DND-41 (cell line): ENCODE data around the gene TUBB3.

Experiments used
- ATAC-seq: fragments of 200-7000 bp; cut with Tn5 transposase; 3 replicates; pipeline ENCODE4 v1.9.1; 2021; ENCODE audit warnings: low read depth; ENCODE audit not compliant: insufficient read depth
- DNase-seq: peaks from one replicate; pipeline ENCODE4 v3.0.0-alpha.2; 2020
- H2AFZ ChIP-seq: 2 replicates; pipeline ENCODE4 v1.6.0; 2012; ENCODE audit warnings: low read depth, low read length
- H3K27ac ChIP-seq: 2 replicates; pipeline ENCODE4 v1.5.1; 2012; ENCODE audit warnings: low read length, inconsistent platforms
- H3K27me3 ChIP-seq: fragments of 200-600 bp; sonication (generic); 2 replicates; pipeline ENCODE4 v1.6.0; 2012; ENCODE audit warnings: low read length, mild to moderate bottlenecking, inconsistent platforms; ENCODE audit not compliant: insufficient read depth, poor library complexity
- H3K36me3 ChIP-seq: 2 replicates; pipeline ENCODE4 v1.5.1; 2012; ENCODE audit warnings: low read length, inconsistent platforms; ENCODE audit not compliant: insufficient read depth
- H3K4me1 ChIP-seq: 2 replicates; pipeline ENCODE4 v1.5.1; 2012; ENCODE audit warnings: mild to moderate bottlenecking, low read length; ENCODE audit not compliant: insufficient read depth
- H3K4me2 ChIP-seq: 2 replicates; pipeline ENCODE4 v1.6.0; 2012; ENCODE audit warnings: mild to moderate bottlenecking, moderate library complexity, low read length, inconsistent platforms; ENCODE audit not compliant: insufficient read depth
- H3K4me3 ChIP-seq, 2 experiments: fragments of 200-600 bp in 1 of 2; shearing (Covaris generic) in 1 of 2; 2 replicates each; pipeline ENCODE4 v1.5.1; 2012 to 2016; ENCODE audit warnings: inconsistent platforms in 2 of 2, low read length in 2 of 2, mild to moderate bottlenecking in 2 of 2, low read depth in 1 of 2, moderate library complexity in 1 of 2
- H3K79me2 ChIP-seq: 2 replicates; pipeline ENCODE4 v1.6.0; 2012; ENCODE audit warnings: low read length, inconsistent platforms; ENCODE audit not compliant: insufficient read depth
- H3K9ac ChIP-seq: 2 replicates; pipeline ENCODE4 v1.6.0; 2012; ENCODE audit warnings: low read depth, mild to moderate bottlenecking, inconsistent platforms, low read length, moderate library complexity
- H3K9me3 ChIP-seq: 2 replicates; pipeline ENCODE4 v1.5.1; 2012; ENCODE audit warnings: low read length, moderate library complexity, mild to moderate bottlenecking, inconsistent platforms; ENCODE audit not compliant: insufficient read depth, severe bottlenecking
- H4K20me1 ChIP-seq: 2 replicates; pipeline ENCODE4 v1.6.0; 2012; ENCODE audit warnings: low read length; ENCODE audit not compliant: insufficient read depth
- CTCF ChIP-seq: IDR thresholded peaks from 2 replicates; pipeline ENCODE4 v1.5.1; 2012; ENCODE audit warnings: borderline replicate concordance, low read length, moderate library complexity, mild to moderate bottlenecking; ENCODE audit not compliant: poor library complexity, severe bottlenecking; ENCODE audit errors: extremely low read depth
- EZH2 ChIP-seq: IDR thresholded peaks from 3 replicates; pipeline ENCODE4 v1.6.1; 2012; ENCODE audit warnings: borderline replicate concordance, low read depth, mild to moderate bottlenecking, moderate library complexity, low read length, inconsistent platforms; ENCODE audit not compliant: severe bottlenecking

Gene TUBB3

GRCh38 chr16:89982318-89982717 is 59.2 kb downstream of the TUBB3 start:
- peaks cover 20% of the 10 kb centered on the region for H4K20me1 ChIP-seq
- H3K36me3 ChIP-seq, result peaks cover 89% of the 10 kb centered on the region
- no peak for DNase-seq

GRCh38 chr16:89983536-89983935 is 60.4 kb downstream of the TUBB3 start:
- Histone ChIP-seq H3K4me2 (no peak overlapping the region), H3K27ac (no peak overlapping the region), H3K27me3 (no peaks in the 10 kb centered on the region), H3K4me1 (no peaks in the 10 kb centered on the region), H3K4me3 (no peak overlapping the region), H3K79me2 (no peaks in the 10 kb centered on the region), H3K9ac (no peak overlapping the region), H3K9me3 (no peaks in the 10 kb centered on the region), H2AFZ (no peak overlapping the region), H4K20me1 (peaks cover 12% of the 10 kb centered on the region), H3K36me3 (peaks cover 85% of the 10 kb centered on the region)
- no peak for TF ChIP-seq CTCF
- ATAC-seq (no peak), DNase-seq (no peak)

More at GRCh38 chr16:89982318-89982717, 59.2 kb downstream of the TUBB3 start:
- no peak overlapping the region for H3K4me2 ChIP-seq
- H3K4me1 ChIP-seq, result no peaks in the 10 kb centered on the region
- H3K79me2 ChIP-seq, result peaks cover 10% of the 10 kb centered on the region
- no peaks in the 10 kb centered on the region for H3K9me3 ChIP-seq
- no peak for ATAC-seq
- no peak for TF ChIP-seq EZH2
- no peak for TF ChIP-seq CTCF
- H3K9ac ChIP-seq, result no peak overlapping the region
- no peaks in the 10 kb centered on the region for H3K27me3 ChIP-seq
- H3K27ac ChIP-seq, result no peak overlapping the region
- H3K4me3 ChIP-seq, result no peak overlapping the region
- no peak overlapping the region for H2AFZ ChIP-seq

- TF ChIP-seq CTCF, result no peak
- no peak for TF ChIP-seq EZH2
- Histone ChIP-seq H3K9me3 (no peaks in the 10 kb centered on the region), H3K79me2 (no peaks in the 10 kb centered on the region), H3K27me3 (no peaks in the 10 kb centered on the region), H2AFZ (no peak overlapping the region), H3K4me1 (no peaks in the 10 kb centered on the region), H3K4me2 (no peak overlapping the region), H3K27ac (no peak overlapping the region), H4K20me1 (peaks cover 12% of the 10 kb centered on the region), H3K4me3 (no peak overlapping the region), H3K36me3 (peaks cover 86% of the 10 kb centered on the region), H3K9ac (no peak overlapping the region)
- no peak for ATAC-seq
- no peak for DNase-seq
Measured at GRCh38 chr16:89984216-89984615, 61.1 kb downstream of the TUBB3 start.

GRCh38 chr16:89985219-89985618 is 62.1 kb downstream of the TUBB3 start:
- DNase-seq (no peak), ATAC-seq (no peak)
- H3K36me3 ChIP-seq, result peaks cover 80% of the 10 kb centered on the region

More at GRCh38 chr16:89985219-89985618, 62.1 kb downstream of the TUBB3 start:
- no peak overlapping the region for H3K27ac ChIP-seq
- H3K79me2 ChIP-seq, result no peaks in the 10 kb centered on the region
- no peak for TF ChIP-seq EZH2
- no peak for TF ChIP-seq CTCF
- H3K4me1 ChIP-seq, result no peaks in the 10 kb centered on the region
- peaks cover 12% of the 10 kb centered on the region for H4K20me1 ChIP-seq
- no peak overlapping the region for H3K4me2 ChIP-seq
- no peak overlapping the region for H3K9ac ChIP-seq
- H2AFZ ChIP-seq, result no peak overlapping the region
- no peak overlapping the region for H3K4me3 ChIP-seq
- H3K27me3 ChIP-seq, result no peaks in the 10 kb centered on the region
- H3K9me3 ChIP-seq, result no peaks in the 10 kb centered on the region
